Esophagus (tissue), 2 donors: ENCODE measurements around the gene FGGY. TPM values are rescaled to one million over a fixed set of nuclear protein-coding genes. Genes with fewer than 3 reads are reported as not detected.
"Not testable (repeated sequence)": the region's sequence is repeated elsewhere in the genome, so short reads cannot be mapped to it uniquely, and the experiment has no call there.

Source experiments
- H3K27ac ChIP-seq, 2 donors: one replicate each; pipeline ENCODE4 v1.5.1; 2013; ENCODE audit warnings: low read depth in 2 of 2, mild to moderate bottlenecking in 2 of 2, inconsistent platforms in 1 of 2, low read length in 1 of 2, moderate library complexity in 1 of 2
- H3K27me3 ChIP-seq, 2 donors: one replicate each; pipeline ENCODE4 v1.6.1; 2013; ENCODE audit warnings: low read length in 2 of 2, control low read depth in 1 of 2, mild to moderate bottlenecking in 1 of 2; ENCODE audit not compliant: insufficient read depth in 2 of 2, control insufficient read depth in 1 of 2
- H3K36me3 ChIP-seq, 2 donors: one replicate each; pipeline ENCODE4 v1.6.1; 2013; ENCODE audit warnings: low read length in 1 of 2; ENCODE audit not compliant: control insufficient read depth in 2 of 2, insufficient read depth in 2 of 2
- H3K4me1 ChIP-seq, 2 donors: one replicate each; pipeline ENCODE4 v1.6.1; 2013; ENCODE audit warnings: low read length in 1 of 2; ENCODE audit not compliant: control insufficient read depth in 2 of 2, insufficient read depth in 2 of 2
- H3K4me3 ChIP-seq, 2 donors: one replicate each; pipeline ENCODE4 v1.5.1; 2013; ENCODE audit warnings: low read length in 2 of 2, mild to moderate bottlenecking in 2 of 2, low read depth in 1 of 2, moderate library complexity in 1 of 2
- H3K9me3 ChIP-seq, 2 donors: one replicate each; pipeline ENCODE4 v1.6.1; 2013; ENCODE audit warnings: mild to moderate bottlenecking in 2 of 2, low read depth in 1 of 2, low read length in 1 of 2, moderate library complexity in 1 of 2; ENCODE audit not compliant: control insufficient read depth in 2 of 2, insufficient read depth in 1 of 2
- whole genome bisulfite sequencing, 2 donors: extraction: QIAGEN DNeasy Blood & Tissue Kit; methylation state at CpG; one replicate each; pipeline ENCODE4 v1.1.7; 2013; 5-methylcytosine and 5-hydroxymethylcytosine counted together
- polyA plus RNA-seq, 2 donors: library from polyadenylated mRNA; stranded (reverse); fragments of 200-250 nt; gene quantifications; one replicate each; pipeline ENCODE4 v1.2.3, GENCODE V29; 2013
- donor health status: healthy with polysubstance abuse.
- donor health status: Bipolar disorder and iron deficiency.

Gene FGGY
- polyA plus RNA-seq, 2 donors, result 2.4 to 4.4 TPM

- H3K4me1 ChIP-seq, result no peaks in the 10 kb centered on the region
- WGBS, 2 donors, result 87 to 97% methylated on average over 2 of the region's 2 CpGs
- no peak overlapping the region for H3K4me3 ChIP-seq
- no peak overlapping the region for H3K27ac ChIP-seq
- no peaks in the 10 kb centered on the region for H3K9me3 ChIP-seq
- no peaks in the 10 kb centered on the region for H3K36me3 ChIP-seq
- H3K27me3 ChIP-seq, result no peaks in the 10 kb centered on the region
Measured at GRCh38 chr1:59458884-59459283, 162.0 kb downstream of the FGGY start.

DNA sequence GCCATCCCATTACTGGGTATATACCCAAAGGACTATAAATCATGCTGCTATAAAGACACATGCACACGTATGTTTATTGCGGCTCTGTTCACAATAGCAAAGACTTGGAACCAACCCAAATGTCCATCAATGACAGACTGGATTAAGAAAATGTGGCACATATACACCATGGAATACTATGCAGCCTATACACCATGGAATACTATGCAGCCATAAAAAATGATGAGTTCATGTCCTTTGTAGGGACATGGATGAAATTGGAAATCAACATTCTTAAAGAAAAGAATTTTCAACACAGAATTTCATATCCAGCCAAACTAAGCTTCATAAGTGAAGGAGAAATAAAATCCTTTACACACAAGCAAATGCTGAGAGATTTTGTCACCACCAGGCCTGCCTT lies 166.0 kb downstream of the FGGY start:
- 89 to 96% methylated on average over 2 of the region's 2 CpGs for WGBS, 2 donors
- not testable (repeated sequence) for H3K27ac ChIP-seq, H3K36me3 ChIP-seq, H3K27me3 ChIP-seq, H3K4me3 ChIP-seq, H3K4me1 ChIP-seq, H3K9me3 ChIP-seq

DNA sequence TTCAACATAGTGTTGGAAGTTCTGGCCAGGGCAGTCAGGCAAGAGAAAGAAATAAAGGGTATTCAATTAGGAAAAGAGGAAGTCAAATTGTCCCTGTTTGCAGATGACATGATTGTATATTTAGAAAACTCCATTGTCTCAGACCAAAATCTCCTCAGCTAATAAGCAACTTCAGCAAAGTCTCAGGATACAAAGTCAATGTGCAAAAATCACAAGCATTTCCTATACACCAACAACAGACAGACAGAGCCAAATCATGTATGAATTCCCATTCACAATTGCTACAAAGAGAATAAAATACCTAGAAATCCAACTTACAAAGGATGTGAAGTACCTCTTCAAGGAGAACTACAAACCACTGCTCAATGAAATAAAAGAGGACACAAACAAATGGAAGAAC lies 168.6 kb downstream of the FGGY start:
- H3K27me3 ChIP-seq, H3K4me1 ChIP-seq, H3K36me3 ChIP-seq, H3K4me3 ChIP-seq, H3K27ac ChIP-seq, H3K9me3 ChIP-seq: not testable (repeated sequence)

DNA sequence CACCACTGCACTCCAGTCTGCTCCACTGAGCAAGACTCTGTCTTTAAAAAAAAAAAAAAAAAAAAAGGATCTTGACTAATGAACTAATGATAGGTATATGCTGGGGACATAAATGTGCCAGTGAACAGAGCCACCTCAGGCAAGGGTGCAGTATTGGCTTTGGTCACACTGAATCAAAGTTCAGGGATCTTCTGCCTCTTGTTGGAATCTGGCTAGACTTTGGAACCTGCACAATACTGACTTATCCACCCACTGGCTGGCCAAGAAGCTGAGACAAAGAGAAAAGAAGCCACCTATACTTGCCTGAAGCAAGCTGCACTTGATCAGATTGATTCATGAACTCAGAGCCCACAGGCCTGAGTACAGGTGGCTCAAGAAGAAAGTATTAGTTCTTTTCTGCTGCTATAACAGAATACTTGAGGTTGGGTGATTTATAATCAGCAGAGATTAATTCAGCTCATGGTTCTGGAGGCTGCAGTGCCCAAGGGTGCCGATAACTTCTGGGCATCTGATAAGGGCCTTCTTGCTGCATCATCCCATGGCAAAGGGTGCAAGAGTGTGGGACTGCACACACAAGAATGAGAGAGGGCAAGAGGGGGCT lies 172.0 kb downstream of the FGGY start:
- H3K27ac ChIP-seq, result no peak overlapping the region
- H3K36me3 ChIP-seq, result no peaks in the 10 kb centered on the region
- no peaks in the 10 kb centered on the region for H3K4me1 ChIP-seq
- H3K9me3 ChIP-seq, result peaks cover 0 to 3% of the 10 kb centered on the region in 2 donors
- 98 to 100% methylated on average over 1 of the region's 1 CpG for WGBS, 2 donors
- no peak overlapping the region for H3K4me3 ChIP-seq
- H3K27me3 ChIP-seq, result no peaks in the 10 kb centered on the region

- H3K4me3 ChIP-seq, H3K36me3 ChIP-seq, H3K4me1 ChIP-seq, H3K27me3 ChIP-seq, H3K9me3 ChIP-seq, H3K27ac ChIP-seq: not testable (repeated sequence)
- WGBS, 2 donors, result 93 to 96% methylated on average over 32 to 43 of the region's 43 CpGs
Measured at GRCh38 chr1:59471991-59472570, 175.2 kb downstream of the FGGY start.

- Histone ChIP-seq H3K9me3 (peaks cover 0 to 3% of the 10 kb centered on the region in 2 donors), H3K4me1 (peaks cover 2 to 4% of the 10 kb centered on the region in 2 donors), H3K4me3 (no peak overlapping the region), H3K27ac (no peak overlapping the region), H3K27me3 (no peaks in the 10 kb centered on the region), H3K36me3 (no peaks in the 10 kb centered on the region)
- 95 to 96% methylated on average over 3 of the region's 3 CpGs for WGBS, 2 donors
Measured at GRCh38 chr1:59473831-59474230, 176.9 kb downstream of the FGGY start.

DNA sequence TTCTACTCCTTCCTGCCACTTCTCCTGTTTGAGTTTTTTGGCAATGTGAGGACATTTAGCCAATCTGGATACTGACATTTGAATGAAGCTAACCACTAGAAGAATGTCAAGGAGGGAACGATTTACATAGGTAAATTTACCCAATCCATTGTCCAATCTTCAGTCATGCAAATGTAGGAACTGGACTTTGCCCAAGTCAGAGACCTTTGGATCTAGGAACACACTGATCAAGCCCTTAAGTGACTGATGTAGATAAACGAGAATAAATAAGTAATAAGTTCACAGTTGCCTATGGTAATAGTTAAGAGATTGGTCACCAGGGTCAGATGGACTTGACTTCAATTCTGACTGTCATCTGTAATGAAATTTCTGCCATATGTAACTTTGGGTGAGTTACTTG lies 177.6 kb downstream of the FGGY start:
- Histone ChIP-seq H3K27me3 (no peaks in the 10 kb centered on the region), H3K9me3 (no peaks in the 10 kb centered on the region), H3K27ac (no peak overlapping the region), H3K4me3 (no peak overlapping the region), H3K4me1 (peaks cover 2 to 4% of the 10 kb centered on the region in 2 donors), H3K36me3 (no peaks in the 10 kb centered on the region)
- 61 to 70% methylated on average over 2 of the region's 2 CpGs for WGBS, 2 donors

DNA sequence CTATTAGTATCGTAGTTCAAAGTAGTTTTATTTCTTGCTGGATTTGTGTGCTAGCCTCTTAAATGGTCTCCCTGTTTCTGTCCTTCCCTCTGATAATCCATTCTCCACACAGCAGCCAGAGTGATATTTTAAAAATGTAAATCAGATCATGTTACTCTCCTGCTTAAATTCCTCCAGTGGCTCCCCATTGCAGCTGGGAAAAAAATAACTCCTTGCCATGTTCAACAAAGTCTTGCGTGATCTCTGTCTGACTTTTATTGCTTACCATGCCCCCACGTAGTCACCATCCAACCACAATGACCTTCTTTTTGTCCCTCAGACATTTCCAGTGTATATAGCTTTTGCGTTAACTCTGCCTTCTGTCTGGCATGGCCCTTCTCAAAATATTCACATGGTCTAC lies 178.8 kb downstream of the FGGY start:
- Histone ChIP-seq H3K9me3 (no peaks in the 10 kb centered on the region), H3K27ac (no peak overlapping the region), H3K4me1 (peaks cover 2 to 4% of the 10 kb centered on the region in 2 donors), H3K27me3 (no peaks in the 10 kb centered on the region), H3K4me3 (no peak overlapping the region), H3K36me3 (no peaks in the 10 kb centered on the region)
- WGBS, 2 donors, result 92 to 95% methylated on average over 4 of the region's 4 CpGs

GRCh38 chr1:59477286-59477685 lies 180.4 kb downstream of the FGGY start:
- WGBS, 2 donors, result 80 to 81% methylated on average over 6 of the region's 6 CpGs

DNA sequence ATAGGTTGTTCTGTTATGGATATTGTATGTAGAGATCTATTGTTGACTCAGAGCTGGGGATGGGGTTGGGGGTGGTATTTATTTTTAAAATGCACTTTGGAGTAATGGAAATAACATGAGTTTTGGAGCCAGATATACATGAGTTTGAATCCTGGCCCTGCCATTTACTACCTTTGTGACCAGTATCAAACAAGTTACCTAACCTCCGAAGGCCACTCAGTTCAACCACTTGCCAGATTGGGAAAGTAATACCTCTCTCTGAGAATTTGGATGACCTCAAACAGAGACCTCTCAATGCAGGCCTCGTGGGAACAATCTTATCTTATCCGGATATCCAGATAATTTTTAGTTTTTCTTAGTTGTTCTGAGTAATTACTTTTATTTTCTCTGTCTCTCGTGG lies 181.0 kb downstream of the FGGY start:
- Histone ChIP-seq H3K27me3 (no peaks in the 10 kb centered on the region), H3K9me3 (no peaks in the 10 kb centered on the region), H3K4me3 (no peak overlapping the region), H3K4me1 (peaks cover 2 to 4% of the 10 kb centered on the region in 2 donors), H3K27ac (no peak overlapping the region), H3K36me3 (no peaks in the 10 kb centered on the region)
- 78 to 88% methylated on average over 4 of the region's 4 CpGs for WGBS, 2 donors

More at GRCh38 chr1:59477286-59477685, 180.4 kb downstream of the FGGY start:
- peaks cover 2 to 4% of the 10 kb centered on the region in 2 donors for H3K4me1 ChIP-seq
- no peak overlapping the region for H3K4me3 ChIP-seq
- H3K27me3 ChIP-seq, result no peaks in the 10 kb centered on the region
- H3K9me3 ChIP-seq, result no peaks in the 10 kb centered on the region
- H3K36me3 ChIP-seq, result no peaks in the 10 kb centered on the region
- no peak overlapping the region for H3K27ac ChIP-seq
